Calu3 (cell line): ENCODE data around the gene ANKRD40. TPM values are rescaled to one million over a fixed set of nuclear protein-coding genes. Genes with fewer than 3 reads are reported as not detected.

Source experiments
- BruUV-seq: library from RNA; stranded (reverse); fragments of 400-500 nt; replicated peaks from 2 replicates; lab custom pipeline; 2021; lab: Mats Ljungman, UMichigan
- CTCF ChIA-PET: fragments of 300-600 bp; sonication (Branson Sonifier 250); formaldehyde crosslinking; loops from one replicate; lab custom pipeline; 2022; ENCODE audit warnings: antibody characterized with exemption; lab: Charles Lee
- DNase-seq: peaks from one replicate; pipeline ENCODE4 v3.0.0; 2022
- H3K27ac Mint-ChIP-seq: one replicate; pipeline ENCODE4 v1.8.0; 2022; ENCODE audit warnings: mixed read lengths; ENCODE audit not compliant: unreplicated experiment
- H3K27me3 Mint-ChIP-seq: one replicate; pipeline ENCODE4 v1.8.0; 2022; ENCODE audit warnings: mixed read lengths; ENCODE audit not compliant: unreplicated experiment
- H3K36me3 Mint-ChIP-seq: one replicate; pipeline ENCODE4 v1.8.0; 2022; ENCODE audit warnings: mild to moderate bottlenecking, moderate library complexity, mixed read lengths; ENCODE audit not compliant: insufficient read depth, unreplicated experiment
- H3K4me1 Mint-ChIP-seq: one replicate; pipeline ENCODE4 v1.8.0; 2022; ENCODE audit warnings: mild to moderate bottlenecking, low read depth, mixed read lengths; ENCODE audit not compliant: unreplicated experiment
- H3K4me3 Mint-ChIP-seq: one replicate; pipeline ENCODE4 v1.8.0; 2022; ENCODE audit warnings: mild to moderate bottlenecking, low read depth, moderate library complexity, mixed read lengths; ENCODE audit not compliant: unreplicated experiment
- H3K9me3 Mint-ChIP-seq: one replicate; pipeline ENCODE4 v1.8.0; 2022; ENCODE audit warnings: low read depth, mixed read lengths; ENCODE audit not compliant: unreplicated experiment
- intact Hi-C: fragments of 100-400 bp; cut with micrococcal nuclease; formaldehyde crosslinking; loops from one replicate; pipeline ENCODE4 v1.10.0; 2022; ENCODE audit not compliant: unreplicated experiment
- total RNA-seq: library from RNA; stranded (reverse); gene quantifications from 2 replicates; pipeline ENCODE4 v1.2.3, GENCODE V29; 2022
- TF ChIP-seq, protein P1 (sequence below): fragments of 200-600 bp; IDR thresholded peaks from one replicate; pipeline ENCODE4 v1.8.0; 2022; ENCODE audit warnings: antibody characterized with exemption; ENCODE audit not compliant: unreplicated experiment

ANKRD40 gene
- total RNA-seq, 1 experiment from 2014 or later = 68.5 TPM

DNA sequence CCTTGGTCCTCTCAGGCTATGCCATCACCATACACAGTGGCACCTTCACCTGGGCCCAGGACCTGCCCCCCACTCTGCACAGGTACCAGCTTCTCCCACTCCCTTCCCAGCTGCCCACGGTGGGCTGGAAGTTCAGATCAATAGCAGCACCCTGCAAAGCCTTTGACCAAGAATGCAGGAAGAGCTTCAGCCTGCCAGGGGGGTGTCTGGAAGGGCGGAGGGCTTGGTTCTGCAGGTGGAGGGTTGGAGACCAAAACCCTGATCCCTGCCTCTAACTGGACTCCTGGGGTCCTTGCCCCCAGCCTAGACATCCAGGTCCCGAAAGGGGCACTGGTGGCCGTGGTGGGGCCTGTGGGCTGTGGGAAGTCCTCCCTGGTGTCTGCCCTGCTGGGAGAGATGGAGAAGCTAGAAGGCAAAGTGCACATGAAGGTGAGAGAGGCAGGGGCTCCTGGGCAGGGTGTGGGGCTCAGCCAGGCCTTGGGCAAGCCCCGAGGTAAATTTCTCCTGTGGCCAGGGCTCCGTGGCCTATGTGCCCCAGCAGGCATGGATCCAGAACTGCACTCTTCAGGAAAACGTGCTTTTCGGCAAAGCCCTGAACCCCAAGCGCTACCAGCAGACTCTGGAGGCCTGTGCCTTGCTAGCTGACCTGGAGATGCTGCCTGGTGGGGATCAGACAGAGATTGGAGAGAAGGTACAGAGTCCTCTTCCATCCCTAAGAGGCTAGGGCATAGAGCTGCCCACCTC lies 38.7 kb downstream of the ANKRD40 start:
- Mint-ChIP-seq H3K4me1 (peaks cover 63% of the 10 kb centered on the region), H3K9me3 (no peaks in the 10 kb centered on the region), H3K4me3 (no peak overlapping the region), H3K27ac (peak overlapping the region; percentile 20), H3K27me3 (no peaks in the 10 kb centered on the region), H3K36me3 (peaks cover 36% of the 10 kb centered on the region)
- BruUV-seq = no TSS peak
- intact Hi-C loops = no loop called here
- no peak for DNase-seq
- CTCF ChIA-PET = interaction anchor here (0.9 kb wide), 2 partner anchors 10 to 28 kb away, joined by 3 read pairs; no protein-coding TSS in a partner anchor
- TF ChIP-seq, protein P1, sequence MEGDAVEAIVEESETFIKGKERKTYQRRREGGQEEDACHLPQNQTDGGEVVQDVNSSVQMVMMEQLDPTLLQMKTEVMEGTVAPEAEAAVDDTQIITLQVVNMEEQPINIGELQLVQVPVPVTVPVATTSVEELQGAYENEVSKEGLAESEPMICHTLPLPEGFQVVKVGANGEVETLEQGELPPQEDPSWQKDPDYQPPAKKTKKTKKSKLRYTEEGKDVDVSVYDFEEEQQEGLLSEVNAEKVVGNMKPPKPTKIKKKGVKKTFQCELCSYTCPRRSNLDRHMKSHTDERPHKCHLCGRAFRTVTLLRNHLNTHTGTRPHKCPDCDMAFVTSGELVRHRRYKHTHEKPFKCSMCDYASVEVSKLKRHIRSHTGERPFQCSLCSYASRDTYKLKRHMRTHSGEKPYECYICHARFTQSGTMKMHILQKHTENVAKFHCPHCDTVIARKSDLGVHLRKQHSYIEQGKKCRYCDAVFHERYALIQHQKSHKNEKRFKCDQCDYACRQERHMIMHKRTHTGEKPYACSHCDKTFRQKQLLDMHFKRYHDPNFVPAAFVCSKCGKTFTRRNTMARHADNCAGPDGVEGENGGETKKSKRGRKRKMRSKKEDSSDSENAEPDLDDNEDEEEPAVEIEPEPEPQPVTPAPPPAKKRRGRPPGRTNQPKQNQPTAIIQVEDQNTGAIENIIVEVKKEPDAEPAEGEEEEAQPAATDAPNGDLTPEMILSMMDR = no peak

DNA sequence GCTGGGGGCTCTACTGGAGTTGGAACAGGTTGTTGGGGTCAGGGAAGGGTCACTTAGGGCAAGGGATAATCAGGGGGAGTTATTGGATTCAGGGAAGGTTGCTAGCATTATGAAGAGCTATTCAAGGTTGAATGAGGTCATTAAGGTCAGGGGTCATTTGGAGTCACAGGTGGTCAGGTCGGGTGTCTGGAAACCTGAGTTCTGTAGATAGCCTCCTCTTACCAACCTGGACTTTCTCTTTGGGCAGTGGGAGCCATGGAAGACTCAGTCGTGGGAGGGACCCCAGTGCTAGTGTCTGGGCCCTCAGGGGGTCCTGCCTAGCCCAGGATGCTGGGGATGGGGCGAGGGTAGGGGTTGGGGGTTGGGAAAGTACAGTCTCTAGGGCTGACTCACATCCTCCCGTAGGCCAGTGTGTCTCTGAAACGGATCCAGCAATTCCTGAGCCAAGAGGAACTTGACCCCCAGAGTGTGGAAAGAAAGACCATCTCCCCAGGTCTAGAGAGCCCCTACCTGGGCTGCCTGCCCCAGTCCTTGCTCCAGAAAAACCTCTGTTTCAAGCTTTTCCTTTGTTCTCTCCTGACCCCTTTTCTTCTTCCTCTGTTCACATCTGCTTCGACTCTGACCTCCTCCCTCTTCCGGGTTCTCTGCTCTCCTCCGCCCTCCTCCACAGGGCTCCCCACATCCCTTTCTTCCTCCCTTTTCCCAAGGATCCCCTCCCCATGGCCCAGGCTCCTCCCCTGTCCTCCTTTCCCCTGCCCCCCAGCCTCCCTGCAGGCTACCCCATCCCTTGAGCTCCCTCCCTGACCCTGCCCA lies 39.5 kb downstream of the ANKRD40 start:
- no TSS peak for BruUV-seq
- H3K27me3 Mint-ChIP-seq = no peaks in the 10 kb centered on the region
- H3K36me3 Mint-ChIP-seq = peaks cover 31% of the 10 kb centered on the region
- intact Hi-C loops = no loop called here
- H3K9me3 Mint-ChIP-seq = no peaks in the 10 kb centered on the region
- TF ChIP-seq, protein P1 = no peak
- DNase-seq = no peak
- H3K4me3 Mint-ChIP-seq = no peak overlapping the region
- peak overlapping the region; percentile 20 for H3K27ac Mint-ChIP-seq
- peaks cover 58% of the 10 kb centered on the region for H3K4me1 Mint-ChIP-seq
- CTCF ChIA-PET = interaction anchor here (0.9 kb wide), 1 partner anchor 27 kb away, joined by 3 read pairs; no protein-coding TSS in a partner anchor

DNA sequence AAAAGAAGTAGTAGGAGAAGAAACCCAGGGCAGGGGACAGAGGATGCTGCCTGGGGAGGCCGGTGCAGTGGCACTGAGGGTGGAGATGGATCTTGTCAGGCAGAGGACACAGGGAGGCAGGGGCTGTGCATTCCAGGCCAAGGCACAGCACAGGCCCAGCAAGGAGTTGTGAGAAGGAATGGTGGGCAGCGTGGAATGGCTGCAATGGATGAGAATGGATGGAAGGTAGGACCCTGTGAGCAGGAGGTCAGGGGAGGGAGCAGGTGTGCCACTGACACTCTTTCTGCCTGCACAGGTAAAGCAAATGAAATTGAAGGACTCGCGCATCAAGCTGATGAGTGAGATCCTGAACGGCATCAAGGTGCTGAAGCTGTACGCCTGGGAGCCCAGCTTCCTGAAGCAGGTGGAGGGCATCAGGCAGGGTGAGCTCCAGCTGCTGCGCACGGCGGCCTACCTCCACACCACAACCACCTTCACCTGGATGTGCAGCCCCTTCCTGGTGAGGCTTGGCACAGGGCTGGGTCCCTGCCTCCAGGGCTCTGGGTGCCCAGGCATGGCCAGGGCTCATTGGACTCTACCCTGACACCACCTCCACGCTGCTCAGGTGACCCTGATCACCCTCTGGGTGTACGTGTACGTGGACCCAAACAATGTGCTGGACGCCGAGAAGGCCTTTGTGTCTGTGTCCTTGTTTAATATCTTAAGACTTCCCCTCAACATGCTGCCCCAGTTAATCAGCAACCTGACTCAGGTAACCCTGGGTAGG lies 40.3 kb downstream of the ANKRD40 start:
- Mint-ChIP-seq H3K4me1 (peaks cover 64% of the 10 kb centered on the region), H3K36me3 (peaks cover 30% of the 10 kb centered on the region), H3K4me3 (no peak overlapping the region), H3K27me3 (no peaks in the 10 kb centered on the region), H3K27ac (peak overlapping the region; percentile 20), H3K9me3 (no peaks in the 10 kb centered on the region)
- BruUV-seq = no TSS peak
- CTCF ChIA-PET = interaction anchor here (0.7 to 1.3 kb wide), 3 partner anchors 18 to 120 kb away, joined by 3 to 5 read pairs (median 3); partner anchors contain the start of gene SPATA20
- intact Hi-C loops = no loop called here
- TF ChIP-seq, protein P1 = no peak
- DNase-seq = no peak

DNA sequence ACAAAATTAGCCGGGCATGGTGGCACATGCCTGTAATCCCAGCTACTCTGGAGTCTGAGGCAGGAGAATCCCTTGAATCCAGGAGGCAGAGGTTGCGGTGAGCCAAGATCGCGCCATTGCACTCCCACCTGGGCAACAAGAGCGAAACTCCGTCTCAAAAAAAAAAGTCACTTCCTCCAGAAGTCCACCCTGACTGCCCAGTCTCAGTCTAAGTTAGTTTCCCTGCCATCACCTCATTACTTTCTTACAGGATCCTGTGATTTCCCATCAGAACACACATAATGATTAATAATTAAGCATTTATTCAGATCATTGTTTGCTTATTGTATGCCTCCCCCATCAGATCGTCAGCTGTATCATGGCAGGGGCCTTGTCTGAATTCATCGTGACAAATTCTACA lies 41.4 kb downstream of the ANKRD40 start:
- BruUV-seq = no TSS peak
- CTCF ChIA-PET = interaction anchor here (0.6 to 1.3 kb wide), 3 partner anchors 12 to 277 kb away, joined by 3 to 5 read pairs (median 4); no protein-coding TSS in a partner anchor
- peak overlapping the region; percentile 0 for H3K27ac Mint-ChIP-seq

More for the DNA sequence above, 41.4 kb downstream of the ANKRD40 start:
- H3K4me3 Mint-ChIP-seq = no peak overlapping the region
- intact Hi-C loops = no loop called here
- H3K36me3 Mint-ChIP-seq = peaks cover 30% of the 10 kb centered on the region
- peaks cover 65% of the 10 kb centered on the region for H3K4me1 Mint-ChIP-seq
- TF ChIP-seq, protein P1 = no peak
- H3K27me3 Mint-ChIP-seq = no peaks in the 10 kb centered on the region
- no peaks in the 10 kb centered on the region for H3K9me3 Mint-ChIP-seq
- DNase-seq = no peak
